Stimulated activated CD4-positive, alpha-beta T cell treated with anti-CD3 and anti-CD28 coated beads, Interleukin-2, amount 100 ng/mL, for 24 hours (primary cell): Measurements from ENCODE around the gene CLEC18C.
"Not testable (repeated sequence)": the region's sequence is repeated elsewhere in the genome, so short reads cannot be mapped to it uniquely, and the experiment has no call there.

Experiments used
- DNase-seq, 2 donors: peaks; one replicate each; pipeline ENCODE4 v3.0.0-alpha.2; 2020

The CLEC18C gene

GRCh38 chr16:70173212-70173837 is at the start of gene CLEC18C:
TSS of gene CLEC18C (plus strand) at chr16:70173787. CDS start at chr16:70174279, 492 bp downstream.
- DNase-seq = not testable (repeated sequence)

GRCh38 chr16:70123822-70124221 is 49.8 kb upstream of the CLEC18C start:
- not testable (repeated sequence) for DNase-seq

- DNase-seq = not testable (repeated sequence)
Observed at GRCh38 chr16:70126226-70126625, 47.4 kb upstream of the CLEC18C start.

GRCh38 chr16:70127706-70128105 is 45.9 kb upstream of the CLEC18C start:
- not testable (repeated sequence) for DNase-seq

GRCh38 chr16:70128844-70129243 is 44.7 kb upstream of the CLEC18C start:
- not testable (repeated sequence) for DNase-seq

- DNase-seq = not testable (repeated sequence)
Observed at GRCh38 chr16:70135796-70136195, 37.8 kb upstream of the CLEC18C start.

- not testable (repeated sequence) for DNase-seq
Observed at GRCh38 chr16:70136595-70136994, 37.0 kb upstream of the CLEC18C start.

- DNase-seq = not testable (repeated sequence)
Observed at GRCh38 chr16:70142739-70143138, 30.8 kb upstream of the CLEC18C start.

GRCh38 chr16:70143231-70143895 is 30.2 kb upstream of the CLEC18C start:
- DNase-seq = not testable (repeated sequence)

- DNase-seq = not testable (repeated sequence)
Observed at GRCh38 chr16:70147853-70148252, 25.7 kb upstream of the CLEC18C start.

GRCh38 chr16:70148453-70148852 is 25.1 kb upstream of the CLEC18C start:
- DNase-seq = not testable (repeated sequence)

GRCh38 chr16:70149296-70149695 is 24.3 kb upstream of the CLEC18C start:
- not testable (repeated sequence) for DNase-seq

GRCh38 chr16:70151391-70151790 is 22.2 kb upstream of the CLEC18C start:
- no peak for DNase-seq

GRCh38 chr16:70151941-70152509 is 21.6 kb upstream of the CLEC18C start:
- DNase-seq = no peak

- DNase-seq = no peak
Observed at GRCh38 chr16:70152578-70153302, 20.8 kb upstream of the CLEC18C start.

GRCh38 chr16:70154736-70155135 is 18.9 kb upstream of the CLEC18C start:
- DNase-seq = not testable (repeated sequence)

GRCh38 chr16:70156207-70156978 is 17.2 kb upstream of the CLEC18C start:
- DNase-seq = no peak

- DNase-seq = no peak
Observed at GRCh38 chr16:70157105-70157476, 16.5 kb upstream of the CLEC18C start.

- DNase-seq = no peak
Observed at GRCh38 chr16:70157477-70158260, 15.9 kb upstream of the CLEC18C start.

- DNase-seq = no peak
Observed at GRCh38 chr16:70158261-70158939, 15.2 kb upstream of the CLEC18C start.
